Astrocyte (in vitro differentiated cells and primary cell): ENCODE measurements around the gene SLC4A8.
"Not testable (repeated sequence)": the region's sequence is repeated elsewhere in the genome, so short reads cannot be mapped to it uniquely, and the experiment has no call there.

ENCODE experiments used
- CTCF ChIP-seq: IDR thresholded peaks from 2 replicates; pipeline ENCODE4 v1.5.1; 2011; ENCODE audit warnings: low read depth, mild to moderate bottlenecking, inconsistent platforms, low read length, moderate library complexity; ENCODE audit not compliant: insufficient read depth
- EZH2 ChIP-seq: IDR thresholded peaks from 2 replicates; pipeline ENCODE4 v1.6.1; 2012; ENCODE audit warnings: mild to moderate bottlenecking, low read length, inconsistent platforms; ENCODE audit not compliant: insufficient read depth

GRCh38 chr12:51515037-51515436 lies 90.4 kb downstream of the SLC4A8 start:
- not testable (repeated sequence) for TF ChIP-seq CTCF, EZH2
